Natural killer cell (primary cell): ENCODE results near the gene NEGR1. TPM values are rescaled to one million over a fixed set of nuclear protein-coding genes. Genes with fewer than 3 reads are reported as not detected.

Experiments
- ATAC-seq, 3 donors: fragments of 150-1000 bp in 2 of 3; fragments of 200-7000 bp in 1 of 3; cut with Tn5 transposase; 1 replicate in 1 of 3; 2 replicates in 2 of 3; pipeline ENCODE4 v1.10.0; 2021; ENCODE audit warnings: mild to moderate bottlenecking in 2 of 3, moderate library complexity in 2 of 3
- DNase-seq, 2 donors: peaks; one replicate each; pipeline versions ENCODE4 v3.0.0 to v3.0.0-alpha.2; 2013 to 2021; ENCODE audit warnings: mixed read lengths in 1 of 2
- H3K27ac ChIP-seq: one replicate; pipeline ENCODE4 v1.5.1; 2013; ENCODE audit warnings: mild to moderate bottlenecking, low read length
- H3K27me3 ChIP-seq: one replicate; pipeline ENCODE4 v1.6.1; 2013; ENCODE audit warnings: low read length; ENCODE audit not compliant: control insufficient read depth, insufficient read depth
- H3K36me3 ChIP-seq: one replicate; pipeline ENCODE4 v1.6.1; 2013; ENCODE audit warnings: low read length; ENCODE audit not compliant: control insufficient read depth, insufficient read depth
- H3K4me1 ChIP-seq: one replicate; pipeline ENCODE4 v1.6.1; 2013; ENCODE audit warnings: low read length; ENCODE audit not compliant: control insufficient read depth, insufficient read depth
- H3K4me3 ChIP-seq: one replicate; pipeline ENCODE4 v1.5.1; 2013; ENCODE audit warnings: low read length
- H3K9me3 ChIP-seq: one replicate; pipeline ENCODE4 v1.6.1; 2013; ENCODE audit warnings: low read length; ENCODE audit not compliant: control insufficient read depth, insufficient read depth
- H3K27ac Mint-ChIP-seq, 2 donors: one replicate each; pipeline ENCODE4 v1.8.0; 2022; ENCODE audit warnings: mild to moderate bottlenecking in 2 of 2, mixed read lengths in 2 of 2, moderate library complexity in 1 of 2
- H3K27me3 Mint-ChIP-seq, 2 donors: one replicate each; pipeline ENCODE4 v1.8.0; 2022; ENCODE audit warnings: low read depth in 2 of 2, mixed read lengths in 2 of 2
- H3K36me3 Mint-ChIP-seq: one replicate; pipeline ENCODE4 v1.8.0; 2022; ENCODE audit warnings: mixed read lengths
- H3K4me1 Mint-ChIP-seq, 2 donors: one replicate each; pipeline ENCODE4 v1.8.0; 2022; ENCODE audit warnings: mixed read lengths in 2 of 2
- H3K4me3 Mint-ChIP-seq: one replicate; pipeline ENCODE4 v1.8.0; 2022; ENCODE audit warnings: mild to moderate bottlenecking, moderate library complexity, mixed read lengths
- H3K9me3 Mint-ChIP-seq, 2 donors: one replicate each; pipeline ENCODE4 v1.8.0; 2022; ENCODE audit warnings: mixed read lengths in 2 of 2
- CTCF ChIP-seq: fragments of 200-600 bp; IDR thresholded peaks from one replicate; pipeline ENCODE4 v1.8.0; 2022; ENCODE audit warnings: antibody characterized with exemption
- WGBS: methylation state at CpG from one replicate; pipeline ENCODE4 v1.1.7; 2013; ENCODE audit warnings: missing lambda C conversion rate; ENCODE audit not compliant: insufficient coverage; 5-methylcytosine and 5-hydroxymethylcytosine counted together
- intact Hi-C: fragments of 100-400 bp; cut with micrococcal nuclease; formaldehyde crosslinking; loops from one replicate; pipeline ENCODE4 v1.14.2; 2022
- total RNA-seq, 4 donors: library from RNA; stranded (reverse); fragments of 120-200 nt in 1 of 4; gene quantifications; one replicate each; pipeline versions ENCODE4 v1.2.3 to v1.2.4, GENCODE V29; 2013 to 2022

The NEGR1 gene
- total RNA-seq, 3 donors from 2014 or later (not counting 1 experiment from before 2014, with no cell fraction given): 0.55 to 1.3 TPM; not detected in 1

GRCh38 chr1:71510725-71511124 lies 771.6 kb downstream of the NEGR1 start:
- Histone ChIP-seq H3K4me3 (no peak overlapping the region), H3K4me1 (no peaks in the 10 kb centered on the region), H3K27ac (no peak overlapping the region), H3K36me3 (no peaks in the 10 kb centered on the region), H3K27me3 (no peaks in the 10 kb centered on the region), H3K9me3 (peaks cover 5% of the 10 kb centered on the region)
- Mint-ChIP-seq H3K4me1 (no peaks in the 10 kb centered on the region), H3K27me3 (no peaks in the 10 kb centered on the region), H3K27ac (no peak overlapping the region), H3K9me3 (peaks cover 0 to 4% of the 10 kb centered on the region in 2 donors), H3K36me3 (no peaks in the 10 kb centered on the region), H3K4me3 (no peak overlapping the region)
- DNase-seq (no peak), ATAC-seq (no peak)
- TF ChIP-seq CTCF: no peak
- 94% methylated on average over 1 of the region's 1 CpG for WGBS
- intact Hi-C loops: no loop called here

GRCh38 chr1:71509051-71509595 lies 773.2 kb downstream of the NEGR1 start:
- Histone ChIP-seq H3K27me3 (no peaks in the 10 kb centered on the region), H3K4me3 (no peak overlapping the region), H3K4me1 (no peaks in the 10 kb centered on the region), H3K27ac (no peak overlapping the region), H3K36me3 (no peaks in the 10 kb centered on the region), H3K9me3 (peaks cover 5% of the 10 kb centered on the region)
- Mint-ChIP-seq H3K27me3 (no peaks in the 10 kb centered on the region), H3K27ac (no peak overlapping the region), H3K4me1 (no peaks in the 10 kb centered on the region), H3K4me3 (no peak overlapping the region), H3K36me3 (no peaks in the 10 kb centered on the region), H3K9me3 (peaks cover 0 to 5% of the 10 kb centered on the region in 2 donors)
- DNase-seq (no peak), ATAC-seq (no peak)
- intact Hi-C loops: no loop called here
- TF ChIP-seq CTCF: no peak
- 88% methylated on average over 4 of the region's 4 CpGs for WGBS

GRCh38 chr1:71502006-71502405 lies 780.3 kb downstream of the NEGR1 start:
- Histone ChIP-seq H3K4me3 (no peak overlapping the region), H3K36me3 (no peaks in the 10 kb centered on the region), H3K27me3 (no peaks in the 10 kb centered on the region), H3K27ac (no peak overlapping the region), H3K4me1 (no peaks in the 10 kb centered on the region), H3K9me3 (no peaks in the 10 kb centered on the region)
- intact Hi-C loops: no loop called here
- no peaks in the 10 kb centered on the region for H3K27me3 Mint-ChIP-seq
- 71% methylated on average over 6 of the region's 6 CpGs for WGBS
- ATAC-seq: no peak
- DNase-seq: no peak
- H3K27ac Mint-ChIP-seq: no peak overlapping the region
- no peaks in the 10 kb centered on the region for H3K36me3 Mint-ChIP-seq
- no peak overlapping the region for H3K4me3 Mint-ChIP-seq
- TF ChIP-seq CTCF: no peak
- H3K4me1 Mint-ChIP-seq: no peaks in the 10 kb centered on the region
- peaks cover 7 to 14% of the 10 kb centered on the region in 2 donors for H3K9me3 Mint-ChIP-seq

- H3K9me3 Mint-ChIP-seq: peaks cover 10 to 12% of the 10 kb centered on the region in 2 donors
- TF ChIP-seq CTCF: no peak
- no peak overlapping the region for H3K27ac Mint-ChIP-seq
- H3K4me1 Mint-ChIP-seq: no peaks in the 10 kb centered on the region
- H3K36me3 Mint-ChIP-seq: no peaks in the 10 kb centered on the region
- intact Hi-C loops: no loop called here
- no peak for ATAC-seq
- no peaks in the 10 kb centered on the region for H3K4me1 ChIP-seq
- no peaks in the 10 kb centered on the region for H3K36me3 ChIP-seq
- no peak overlapping the region for H3K4me3 ChIP-seq
- no peak for DNase-seq
- no peak overlapping the region for H3K27ac ChIP-seq
- no peaks in the 10 kb centered on the region for H3K27me3 ChIP-seq
- no peaks in the 10 kb centered on the region for H3K27me3 Mint-ChIP-seq
- H3K9me3 ChIP-seq: no peaks in the 10 kb centered on the region
- no peak overlapping the region for H3K4me3 Mint-ChIP-seq
Measured at GRCh38 chr1:71498542-71498941, 783.8 kb downstream of the NEGR1 start.
